ENCODE data around the gene FHL1.

FHL1 gene

GRCh38 chrX:136260776-136261175 lies 113.4 kb downstream of the FHL1 start:
- H3K4me3 ChIP-seq (ENCODE audit: low read depth, low read length) = no peak overlapping the region
- no peak for TF ChIP-seq CTCF (IDR thresholded peaks at IDR 0.05; ENCODE audit: low read depth, low read length)
